Measurements from ENCODE around the gene OR8K3.

The OR8K3 gene

GRCh38 chr11:56314844-56315243, at the start of gene OR8K3:
Gene OR8K3 (plus strand): TSS chr11:56315144. CDS start chr11:56318307, 3,163 bp downstream.
- H3K4me3 ChIP-seq (ENCODE audit: low read length) = no peak within 1 kb of the TSS
- H3K4me1 ChIP-seq (ENCODE audit: control insufficient read depth, insufficient read depth, low read length) = no peaks in the 10 kb centered on the region
- DNase-seq (ENCODE audit: low read depth) = no peak
- H3K36me3 ChIP-seq (ENCODE audit: control insufficient read depth, insufficient read depth, low read length, severe bottlenecking) = no peaks in the 10 kb centered on the region
- H3K9me3 ChIP-seq (ENCODE audit: control insufficient read depth, low read length) = no peaks in the 10 kb centered on the region
- H3K27me3 ChIP-seq (replicated peaks; ENCODE audit: control insufficient read depth, insufficient read depth, low read length) = no peaks in the 10 kb centered on the region
- no peak within 1 kb of the TSS for H3K9ac ChIP-seq (ENCODE audit: low read length)

GRCh38 chr11:56271092-56271491, 43.9 kb upstream of the OR8K3 start:
- DNase-seq (ENCODE audit: low read depth) = no peak
- no peaks in the 10 kb centered on the region for H3K36me3 ChIP-seq (ENCODE audit: control insufficient read depth, insufficient read depth, low read length, severe bottlenecking)
- H3K9ac ChIP-seq (ENCODE audit: low read length) = no peak overlapping the region
- no peak overlapping the region for H3K4me3 ChIP-seq (ENCODE audit: low read length)
- no peaks in the 10 kb centered on the region for H3K4me1 ChIP-seq (ENCODE audit: control insufficient read depth, insufficient read depth, low read length)
- H3K9me3 ChIP-seq (ENCODE audit: control insufficient read depth, low read length) = peaks cover 3% of the 10 kb centered on the region
- no peaks in the 10 kb centered on the region for H3K27me3 ChIP-seq (replicated peaks; ENCODE audit: control insufficient read depth, insufficient read depth, low read length)

GRCh38 chr11:56273854-56274253, 41.1 kb upstream of the OR8K3 start, which contains the start of gene OR5T1:
Gene OR5T1 (plus strand): TSS chr11:56274154. CDS start chr11:56275639, 1,485 bp downstream.
- Histone ChIP-seq H3K4me1 (ENCODE audit: control insufficient read depth, insufficient read depth, low read length) (no peaks in the 10 kb centered on the region), H3K4me3 (ENCODE audit: low read length) (no peak within 1 kb of the TSS), H3K27me3 (replicated peaks; ENCODE audit: control insufficient read depth, insufficient read depth, low read length) (no peaks in the 10 kb centered on the region), H3K9me3 (ENCODE audit: control insufficient read depth, low read length) (no peaks in the 10 kb centered on the region), H3K9ac (ENCODE audit: low read length) (no peak within 1 kb of the TSS), H3K36me3 (ENCODE audit: control insufficient read depth, insufficient read depth, low read length, severe bottlenecking) (no peaks in the 10 kb centered on the region)
- DNase-seq (ENCODE audit: low read depth) = no peak

- Histone ChIP-seq H3K4me3 (ENCODE audit: low read length) (no peak within 1 kb of the TSS), H3K9me3 (ENCODE audit: control insufficient read depth, low read length) (no peaks in the 10 kb centered on the region), H3K36me3 (ENCODE audit: control insufficient read depth, insufficient read depth, low read length, severe bottlenecking) (no peaks in the 10 kb centered on the region), H3K27me3 (replicated peaks; ENCODE audit: control insufficient read depth, insufficient read depth, low read length) (no peaks in the 10 kb centered on the region), H3K9ac (ENCODE audit: low read length) (no peak within 1 kb of the TSS), H3K4me1 (ENCODE audit: control insufficient read depth, insufficient read depth, low read length) (no peaks in the 10 kb centered on the region)
- no peak for DNase-seq (ENCODE audit: low read depth)
Observed at GRCh38 chr11:56292154-56292553, 22.8 kb upstream of the OR8K3 start, which contains the start of gene OR8H1. Gene OR8H1 (minus strand): TSS chr11:56292254. CDS start chr11:56291062, 1,192 bp downstream.

- no peaks in the 10 kb centered on the region for H3K36me3 ChIP-seq (ENCODE audit: control insufficient read depth, insufficient read depth, low read length, severe bottlenecking)
- DNase-seq (ENCODE audit: low read depth) = no peak
- H3K27me3 ChIP-seq (replicated peaks; ENCODE audit: control insufficient read depth, insufficient read depth, low read length) = no peaks in the 10 kb centered on the region
- no peak overlapping the region for H3K9ac ChIP-seq (ENCODE audit: low read length)
- H3K9me3 ChIP-seq (ENCODE audit: control insufficient read depth, low read length) = no peaks in the 10 kb centered on the region
- no peak overlapping the region for H3K4me3 ChIP-seq (ENCODE audit: low read length)
- H3K4me1 ChIP-seq (ENCODE audit: control insufficient read depth, insufficient read depth, low read length) = no peaks in the 10 kb centered on the region
Observed at GRCh38 chr11:56296898-56297297, 18.0 kb upstream of the OR8K3 start.

GRCh38 chr11:56307836-56308235, 7.1 kb upstream of the OR8K3 start:
- Histone ChIP-seq H3K36me3 (ENCODE audit: control insufficient read depth, insufficient read depth, low read length, severe bottlenecking) (no peaks in the 10 kb centered on the region), H3K9ac (ENCODE audit: low read length) (no peak overlapping the region), H3K4me1 (ENCODE audit: control insufficient read depth, insufficient read depth, low read length) (no peaks in the 10 kb centered on the region), H3K27me3 (replicated peaks; ENCODE audit: control insufficient read depth, insufficient read depth, low read length) (no peaks in the 10 kb centered on the region), H3K4me3 (ENCODE audit: low read length) (no peak overlapping the region), H3K9me3 (ENCODE audit: control insufficient read depth, low read length) (peaks cover 17% of the 10 kb centered on the region)
- DNase-seq (ENCODE audit: low read depth) = no peak

GRCh38 chr11:56331861-56332491, 17.0 kb downstream of the OR8K3 start:
- Histone ChIP-seq H3K27me3 (replicated peaks; ENCODE audit: control insufficient read depth, insufficient read depth, low read length) (no peaks in the 10 kb centered on the region), H3K4me3 (ENCODE audit: low read length) (no peak overlapping the region), H3K9ac (ENCODE audit: low read length) (no peak overlapping the region), H3K9me3 (ENCODE audit: control insufficient read depth, low read length) (no peaks in the 10 kb centered on the region), H3K4me1 (ENCODE audit: control insufficient read depth, insufficient read depth, low read length) (no peaks in the 10 kb centered on the region), H3K36me3 (ENCODE audit: control insufficient read depth, insufficient read depth, low read length, severe bottlenecking) (no peaks in the 10 kb centered on the region)
- DNase-seq (ENCODE audit: low read depth) = no peak

GRCh38 chr11:56333156-56333555, 18.2 kb downstream of the OR8K3 start:
- no peak for DNase-seq (ENCODE audit: low read depth)
- H3K27me3 ChIP-seq (replicated peaks; ENCODE audit: control insufficient read depth, insufficient read depth, low read length) = no peaks in the 10 kb centered on the region
- H3K9ac ChIP-seq (ENCODE audit: low read length) = no peak overlapping the region
- no peak overlapping the region for H3K4me3 ChIP-seq (ENCODE audit: low read length)
- no peaks in the 10 kb centered on the region for H3K36me3 ChIP-seq (ENCODE audit: control insufficient read depth, insufficient read depth, low read length, severe bottlenecking)
- H3K9me3 ChIP-seq (ENCODE audit: control insufficient read depth, low read length) = no peaks in the 10 kb centered on the region
- H3K4me1 ChIP-seq (ENCODE audit: control insufficient read depth, insufficient read depth, low read length) = no peaks in the 10 kb centered on the region

- no peak for DNase-seq (ENCODE audit: low read depth)
- Histone ChIP-seq H3K9ac (ENCODE audit: low read length) (no peak overlapping the region), H3K4me1 (ENCODE audit: control insufficient read depth, insufficient read depth, low read length) (no peaks in the 10 kb centered on the region), H3K27me3 (replicated peaks; ENCODE audit: control insufficient read depth, insufficient read depth, low read length) (no peaks in the 10 kb centered on the region), H3K36me3 (ENCODE audit: control insufficient read depth, insufficient read depth, low read length, severe bottlenecking) (no peaks in the 10 kb centered on the region), H3K4me3 (ENCODE audit: low read length) (no peak overlapping the region), H3K9me3 (ENCODE audit: control insufficient read depth, low read length) (no peaks in the 10 kb centered on the region)
Observed at GRCh38 chr11:56340289-56340688, 25.3 kb downstream of the OR8K3 start.

- DNase-seq (ENCODE audit: low read depth) = no peak
- no peak within 1 kb of the TSS for H3K9ac ChIP-seq (ENCODE audit: low read length)
- H3K4me1 ChIP-seq (ENCODE audit: control insufficient read depth, insufficient read depth, low read length) = no peaks in the 10 kb centered on the region
- H3K27me3 ChIP-seq (replicated peaks; ENCODE audit: control insufficient read depth, insufficient read depth, low read length) = no peaks in the 10 kb centered on the region
- no peak within 1 kb of the TSS for H3K4me3 ChIP-seq (ENCODE audit: low read length)
- H3K36me3 ChIP-seq (ENCODE audit: control insufficient read depth, insufficient read depth, low read length, severe bottlenecking) = no peaks in the 10 kb centered on the region
- H3K9me3 ChIP-seq (ENCODE audit: control insufficient read depth, low read length) = no peaks in the 10 kb centered on the region
Observed at GRCh38 chr11:56345739-56346138, 30.8 kb downstream of the OR8K3 start, which contains the start of gene OR8K1. Gene OR8K1 (plus strand): TSS chr11:56346039. CDS start chr11:56346039, 0 bp downstream.

GRCh38 chr11:56353991-56354390, 39.0 kb downstream of the OR8K3 start, which contains the start of gene OR8J1:
Gene OR8J1 (plus strand): TSS chr11:56354291. CDS start chr11:56360247, 5,956 bp downstream.
- H3K9ac ChIP-seq (ENCODE audit: low read length) = no peak within 1 kb of the TSS
- no peaks in the 10 kb centered on the region for H3K36me3 ChIP-seq (ENCODE audit: control insufficient read depth, insufficient read depth, low read length, severe bottlenecking)
- DNase-seq (ENCODE audit: low read depth) = no peak

More at GRCh38 chr11:56353991-56354390, 39.0 kb downstream of the OR8K3 start, which contains the start of gene OR8J1:
- Histone ChIP-seq H3K4me1 (ENCODE audit: control insufficient read depth, insufficient read depth, low read length) (no peaks in the 10 kb centered on the region), H3K9me3 (ENCODE audit: control insufficient read depth, low read length) (no peaks in the 10 kb centered on the region), H3K27me3 (replicated peaks; ENCODE audit: control insufficient read depth, insufficient read depth, low read length) (no peaks in the 10 kb centered on the region), H3K4me3 (ENCODE audit: low read length) (no peak within 1 kb of the TSS)

Data from adipocyte (in vitro differentiated cells).